Measurements from ENCODE around the gene PMVK.

PMVK gene

GRCh38 chr1:154941333-154942013, 5.0 kb upstream of the PMVK start:
- no peak overlapping the region for H3K4me2 ChIP-seq (ENCODE audit: low read length)
- no peak overlapping the region for H2AK5ac ChIP-seq (ENCODE audit: low read length)
- no peaks in the 10 kb centered on the region for H3K79me2 ChIP-seq (ENCODE audit: control insufficient read depth, insufficient read depth, low read length)
- no peak overlapping the region for H3K4me3 ChIP-seq (ENCODE audit: low read length)
- DNase-seq: peak; percentile 55
- WGBS (ENCODE audit: extremely low coverage, insufficient coverage, low lambda C conversion rate): no CpG with 5 or more reads among the region's 5 CpGs
- no peaks in the 10 kb centered on the region for H3K27me3 ChIP-seq (ENCODE audit: insufficient read depth, low read length, poor library complexity)
- H2BK120ac ChIP-seq (ENCODE audit: low read depth, low read length): no peak overlapping the region
- H3K9ac ChIP-seq (ENCODE audit: low read length): no peak overlapping the region
- peaks cover 6% of the 10 kb centered on the region for H3K4me1 ChIP-seq (ENCODE audit: control insufficient read depth, low read depth, low read length)
- no peak overlapping the region for H3K18ac ChIP-seq (ENCODE audit: low read length)
- no peak overlapping the region for H4K5ac ChIP-seq (ENCODE audit: low read length)
- peak overlapping the region; percentile 34 for H3K56ac ChIP-seq (ENCODE audit: low read length)
- no peak overlapping the region for H3K4ac ChIP-seq (ENCODE audit: low read depth, low read length)
- H3K23ac ChIP-seq (ENCODE audit: low read length): no peak overlapping the region
- H2BK5ac ChIP-seq (ENCODE audit: low read length): no peak overlapping the region
- no peak overlapping the region for H2BK15ac ChIP-seq (replicated peaks; ENCODE audit: low read depth)
- H3K36me3 ChIP-seq (ENCODE audit: control insufficient read depth, insufficient read depth, low read length): no peaks in the 10 kb centered on the region
- H3K79me1 ChIP-seq (ENCODE audit: low read length): no peaks in the 10 kb centered on the region
- no peak overlapping the region for H4K8ac ChIP-seq (ENCODE audit: low read depth, low read length)
- H3K27ac ChIP-seq (ENCODE audit: low read depth, low read length): no peak overlapping the region

- Histone ChIP-seq H3K27me3 (ENCODE audit: insufficient read depth, low read length, poor library complexity) (no peaks in the 10 kb centered on the region), H3K79me1 (ENCODE audit: low read length) (no peaks in the 10 kb centered on the region), H3K4me2 (ENCODE audit: low read length) (no peak overlapping the region), H3K4me3 (ENCODE audit: low read length) (no peak overlapping the region), H2AK5ac (ENCODE audit: low read length) (no peak overlapping the region), H3K4ac (ENCODE audit: low read depth, low read length) (no peak overlapping the region), H4K5ac (ENCODE audit: low read length) (no peak overlapping the region), H3K56ac (ENCODE audit: low read length) (no peak overlapping the region), H3K9ac (ENCODE audit: low read length) (no peak overlapping the region), H3K79me2 (ENCODE audit: control insufficient read depth, insufficient read depth, low read length) (no peaks in the 10 kb centered on the region), H4K8ac (ENCODE audit: low read depth, low read length) (no peak overlapping the region), H2BK120ac (ENCODE audit: low read depth, low read length) (no peak overlapping the region), H3K27ac (ENCODE audit: low read depth, low read length) (no peak overlapping the region), H3K23ac (ENCODE audit: low read length) (no peak overlapping the region), H2BK5ac (ENCODE audit: low read length) (no peak overlapping the region), H3K36me3 (ENCODE audit: control insufficient read depth, insufficient read depth, low read length) (no peaks in the 10 kb centered on the region), H3K4me1 (ENCODE audit: control insufficient read depth, low read depth, low read length) (peaks cover 6% of the 10 kb centered on the region), H2BK15ac (replicated peaks; ENCODE audit: low read depth) (no peak overlapping the region), H3K18ac (ENCODE audit: low read length) (no peak overlapping the region)
- DNase-seq: no peak
- WGBS (ENCODE audit: extremely low coverage, insufficient coverage, low lambda C conversion rate): no CpG with 5 or more reads among the region's 8 CpGs
Observed at GRCh38 chr1:154940651-154941194, 4.2 kb upstream of the PMVK start.

- no peak overlapping the region for H3K23ac ChIP-seq (ENCODE audit: low read length)
- no peak overlapping the region for H4K5ac ChIP-seq (ENCODE audit: low read length)
- no peak overlapping the region for H3K9ac ChIP-seq (ENCODE audit: low read length)
- no peak overlapping the region for H2BK120ac ChIP-seq (ENCODE audit: low read depth, low read length)
- no peaks in the 10 kb centered on the region for H3K79me2 ChIP-seq (ENCODE audit: control insufficient read depth, insufficient read depth, low read length)
- H2BK5ac ChIP-seq (ENCODE audit: low read length): no peak overlapping the region
- H3K4me3 ChIP-seq (ENCODE audit: low read length): no peak overlapping the region
- peaks cover 6% of the 10 kb centered on the region for H3K4me1 ChIP-seq (ENCODE audit: control insufficient read depth, low read depth, low read length)
- H3K36me3 ChIP-seq (ENCODE audit: control insufficient read depth, insufficient read depth, low read length): no peaks in the 10 kb centered on the region
- H3K56ac ChIP-seq (ENCODE audit: low read length): no peak overlapping the region
- no peaks in the 10 kb centered on the region for H3K27me3 ChIP-seq (ENCODE audit: insufficient read depth, low read length, poor library complexity)
- no peak overlapping the region for H3K4me2 ChIP-seq (ENCODE audit: low read length)
- peak; percentile 59 for DNase-seq
- H2BK15ac ChIP-seq (replicated peaks; ENCODE audit: low read depth): no peak overlapping the region
- H3K27ac ChIP-seq (ENCODE audit: low read depth, low read length): no peak overlapping the region
- no peak overlapping the region for H4K8ac ChIP-seq (ENCODE audit: low read depth, low read length)
- H3K4ac ChIP-seq (ENCODE audit: low read depth, low read length): no peak overlapping the region
- H2AK5ac ChIP-seq (ENCODE audit: low read length): no peak overlapping the region
- no peaks in the 10 kb centered on the region for H3K79me1 ChIP-seq (ENCODE audit: low read length)
- WGBS (ENCODE audit: extremely low coverage, insufficient coverage, low lambda C conversion rate): no CpG with 5 or more reads among the region's 1 CpG
- no peak overlapping the region for H3K18ac ChIP-seq (ENCODE audit: low read length)
Observed at GRCh38 chr1:154940213-154940560, 3.7 kb upstream of the PMVK start.

- Histone ChIP-seq H3K27me3 (ENCODE audit: insufficient read depth, low read length, poor library complexity) (no peaks in the 10 kb centered on the region), H3K56ac (ENCODE audit: low read length) (no peak overlapping the region), H4K5ac (ENCODE audit: low read length) (no peak overlapping the region), H3K23ac (ENCODE audit: low read length) (no peak overlapping the region), H3K36me3 (ENCODE audit: control insufficient read depth, insufficient read depth, low read length) (no peaks in the 10 kb centered on the region), H2AK5ac (ENCODE audit: low read length) (no peak overlapping the region), H3K4me2 (ENCODE audit: low read length) (no peak overlapping the region), H3K4me1 (ENCODE audit: control insufficient read depth, low read depth, low read length) (peaks cover 6% of the 10 kb centered on the region), H4K8ac (ENCODE audit: low read depth, low read length) (no peak overlapping the region), H3K9ac (ENCODE audit: low read length) (no peak overlapping the region), H2BK120ac (ENCODE audit: low read depth, low read length) (no peak overlapping the region), H2BK5ac (ENCODE audit: low read length) (no peak overlapping the region), H3K79me2 (ENCODE audit: control insufficient read depth, insufficient read depth, low read length) (no peaks in the 10 kb centered on the region), H3K4ac (ENCODE audit: low read depth, low read length) (no peak overlapping the region), H3K4me3 (ENCODE audit: low read length) (no peak overlapping the region), H3K79me1 (ENCODE audit: low read length) (no peaks in the 10 kb centered on the region), H2BK15ac (replicated peaks; ENCODE audit: low read depth) (no peak overlapping the region), H3K27ac (ENCODE audit: low read depth, low read length) (no peak overlapping the region), H3K18ac (ENCODE audit: low read length) (no peak overlapping the region)
- no CpG with 5 or more reads among the region's 7 CpGs for WGBS (ENCODE audit: extremely low coverage, insufficient coverage, low lambda C conversion rate)
- no peak for DNase-seq
Observed at GRCh38 chr1:154938604-154939399, 2.3 kb upstream of the PMVK start.

GRCh38 chr1:154937988-154938386, 1.5 kb upstream of the PMVK start:
- DNase-seq: no peak
- Histone ChIP-seq H2BK120ac (ENCODE audit: low read depth, low read length) (no peak overlapping the region), H2BK5ac (ENCODE audit: low read length) (no peak overlapping the region), H2BK15ac (replicated peaks; ENCODE audit: low read depth) (no peak overlapping the region), H4K5ac (ENCODE audit: low read length) (no peak overlapping the region), H3K18ac (ENCODE audit: low read length) (no peak overlapping the region), H3K27me3 (ENCODE audit: insufficient read depth, low read length, poor library complexity) (no peaks in the 10 kb centered on the region), H3K4me1 (ENCODE audit: control insufficient read depth, low read depth, low read length) (peaks cover 4% of the 10 kb centered on the region), H3K23ac (ENCODE audit: low read length) (no peak overlapping the region), H3K27ac (ENCODE audit: low read depth, low read length) (no peak overlapping the region), H3K79me1 (ENCODE audit: low read length) (no peaks in the 10 kb centered on the region), H2AK5ac (ENCODE audit: low read length) (no peak overlapping the region), H3K36me3 (ENCODE audit: control insufficient read depth, insufficient read depth, low read length) (no peaks in the 10 kb centered on the region), H3K4me2 (ENCODE audit: low read length) (no peak overlapping the region), H4K8ac (ENCODE audit: low read depth, low read length) (no peak overlapping the region), H3K4me3 (ENCODE audit: low read length) (no peak overlapping the region), H3K79me2 (ENCODE audit: control insufficient read depth, insufficient read depth, low read length) (no peaks in the 10 kb centered on the region), H3K4ac (ENCODE audit: low read depth, low read length) (no peak overlapping the region), H3K9ac (ENCODE audit: low read length) (peak overlapping the region; percentile 84), H3K56ac (ENCODE audit: low read length) (peak overlapping the region; percentile 56)
- no CpG with 5 or more reads among the region's 8 CpGs for WGBS (ENCODE audit: extremely low coverage, insufficient coverage, low lambda C conversion rate)
